HG03097 (cell line): ENCODE data around the gene ANKRD33B.
A peak's percentile ranks its signal among the peaks of the same experiment; 100 is the strongest.
"Not testable (repeated sequence)": the region's sequence is repeated elsewhere in the genome, so short reads cannot be mapped to it uniquely, and the experiment has no call there.

Experiments used
- ATAC-seq: cut with Tn5 transposase; IDR thresholded peaks from one replicate; pipeline ENCODE4 v1.9.1; 2021; ENCODE audit not compliant: unreplicated experiment, low FRiP score

Gene ANKRD33B

DNA sequence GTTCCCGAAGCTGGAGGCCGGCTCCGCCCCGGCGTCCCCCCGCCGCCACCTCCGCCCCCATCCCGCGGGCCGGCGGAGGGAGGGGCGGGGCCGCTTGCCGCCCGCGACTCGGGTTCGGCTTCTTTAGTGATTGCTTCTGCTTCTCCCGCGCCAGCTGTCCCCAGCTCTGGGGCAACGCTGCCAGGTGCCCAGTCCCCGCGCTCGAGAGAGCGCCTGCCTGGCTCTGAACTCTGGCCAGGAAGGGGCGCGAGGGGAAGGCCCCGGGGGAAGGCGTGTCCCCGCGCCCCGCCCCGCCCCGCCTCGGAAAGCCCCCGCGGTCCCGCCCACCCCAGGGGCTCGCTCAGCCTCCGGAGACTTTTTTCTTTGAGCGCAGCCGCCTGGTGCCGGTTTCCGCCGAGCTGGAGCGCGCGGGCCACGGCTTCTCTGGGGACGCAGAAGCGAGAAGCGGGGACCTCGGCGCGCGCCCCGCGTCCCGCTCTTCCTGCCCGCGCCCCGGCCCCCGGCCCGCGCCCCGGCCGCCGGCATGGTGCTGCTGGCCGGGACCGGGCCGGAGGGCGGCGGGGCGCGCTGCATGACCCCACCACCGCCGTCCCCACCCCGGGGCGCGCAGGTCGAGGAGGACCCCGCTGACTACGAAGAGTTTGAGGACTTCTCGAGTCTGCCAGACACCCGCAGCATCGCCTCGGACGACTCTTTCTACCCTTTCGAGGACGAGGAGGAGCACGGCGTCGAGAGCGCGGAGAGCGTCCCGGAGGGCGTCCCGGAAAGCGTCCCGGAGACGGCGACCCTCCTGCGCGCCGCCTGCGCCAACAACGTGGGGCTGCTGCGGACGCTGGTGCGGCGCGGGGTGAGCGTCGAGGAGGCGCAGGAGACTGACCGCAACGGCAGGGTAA, at the start of gene ANKRD33B:
Gene ANKRD33B, plus strand, starts transcription at position 126 of the 893 bp plus-strand sequence. Its CDS starts 398 bp downstream, at position 524.
- ATAC-seq = peak; percentile 57

DNA sequence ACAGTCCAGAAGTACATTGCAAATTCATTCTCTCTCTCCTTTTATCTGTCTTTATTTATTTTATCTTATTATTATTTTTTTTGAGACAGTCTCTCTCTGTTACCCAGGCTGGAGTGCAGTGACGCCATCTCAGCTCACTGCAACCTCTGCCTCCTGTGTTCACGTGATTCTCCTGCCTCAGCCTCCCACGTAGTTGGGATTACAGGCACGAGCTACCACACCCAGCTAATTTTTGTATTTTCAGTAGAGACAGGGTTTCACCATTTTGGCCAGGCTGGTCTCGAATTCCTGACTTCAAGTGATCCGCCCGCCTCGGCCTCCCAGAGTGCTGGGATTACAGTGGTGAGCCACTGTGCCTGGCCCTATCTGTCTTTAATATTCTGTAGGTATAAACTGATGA, 49.3 kb upstream of the ANKRD33B start:
- not testable (repeated sequence) for ATAC-seq

DNA sequence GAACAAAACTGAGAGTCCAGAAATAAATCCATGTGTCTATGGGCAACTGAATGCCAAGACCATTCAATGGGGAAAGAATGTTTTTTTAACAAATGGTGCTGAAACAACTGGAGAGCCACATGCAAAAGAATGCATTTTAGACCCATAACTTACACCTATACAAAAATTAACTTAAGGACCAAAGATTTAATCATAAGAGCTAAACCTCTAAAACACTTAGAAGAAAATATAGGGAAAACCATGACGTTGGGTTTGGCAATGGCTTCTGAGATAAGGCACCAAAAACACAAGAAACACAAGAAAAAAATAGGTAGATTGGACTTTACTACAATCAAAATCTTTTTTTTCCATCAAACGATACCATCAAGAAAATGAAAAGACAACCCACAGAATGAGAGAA, 48.4 kb upstream of the ANKRD33B start:
- no peak for ATAC-seq

DNA sequence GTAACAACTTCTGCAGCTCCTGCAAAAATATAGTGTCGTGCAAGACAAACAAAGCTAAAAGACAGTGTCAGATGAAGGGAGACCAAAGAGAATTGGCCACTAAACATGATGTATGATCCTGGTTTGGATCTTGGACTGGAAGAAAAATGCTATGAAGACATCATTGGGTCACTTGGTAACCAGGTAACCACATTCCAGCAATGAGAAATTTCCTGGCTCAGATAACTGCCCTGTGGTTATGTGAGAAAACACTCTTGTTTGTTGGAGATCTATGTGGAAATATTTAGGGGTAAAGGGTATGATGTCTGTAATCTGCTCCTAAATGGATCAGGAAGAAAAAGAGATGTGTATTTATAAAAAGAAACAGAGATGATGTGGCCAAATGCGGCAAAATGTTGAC, 45.5 kb upstream of the ANKRD33B start:
- no peak for ATAC-seq

DNA sequence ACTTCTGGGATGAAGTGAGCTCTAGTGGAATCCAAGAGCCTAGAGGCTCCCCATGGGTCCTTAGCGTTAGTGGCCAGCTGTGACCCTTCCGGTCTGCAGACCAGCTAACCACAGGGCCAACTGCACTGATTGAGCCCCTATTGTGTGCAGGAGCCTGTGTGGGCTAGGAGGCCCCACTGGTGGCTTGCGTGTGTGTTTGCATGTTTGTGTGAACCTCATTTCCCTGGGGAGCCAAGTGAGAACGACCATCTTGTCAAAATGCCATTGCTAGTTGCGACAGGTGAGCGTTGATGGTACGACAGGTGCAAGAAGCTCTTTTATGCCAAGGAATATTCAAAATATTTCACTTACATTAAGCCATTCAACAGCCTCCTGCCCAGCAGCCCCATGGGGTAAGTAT, 44.1 kb upstream of the ANKRD33B start:
- no peak for ATAC-seq

DNA sequence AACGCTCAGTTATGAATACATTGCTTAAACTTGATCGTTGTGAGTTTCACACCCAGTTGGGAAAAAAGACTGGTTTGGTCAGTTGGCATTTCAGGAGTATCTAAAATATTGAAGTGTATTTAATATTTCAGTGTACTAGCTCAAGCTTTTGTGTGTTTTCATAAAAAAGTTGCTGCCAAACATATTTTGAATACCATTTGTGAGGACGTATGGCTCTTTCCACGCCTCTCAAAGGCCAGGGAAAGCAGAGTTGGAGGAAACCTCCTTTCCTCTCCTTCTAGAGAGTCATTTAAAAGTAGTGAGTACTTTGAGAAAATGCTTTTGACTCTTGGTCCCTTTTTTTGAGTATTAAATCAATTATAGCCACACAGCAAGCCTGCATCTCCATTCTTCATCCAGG, 43.2 kb upstream of the ANKRD33B start:
- ATAC-seq = no peak

DNA sequence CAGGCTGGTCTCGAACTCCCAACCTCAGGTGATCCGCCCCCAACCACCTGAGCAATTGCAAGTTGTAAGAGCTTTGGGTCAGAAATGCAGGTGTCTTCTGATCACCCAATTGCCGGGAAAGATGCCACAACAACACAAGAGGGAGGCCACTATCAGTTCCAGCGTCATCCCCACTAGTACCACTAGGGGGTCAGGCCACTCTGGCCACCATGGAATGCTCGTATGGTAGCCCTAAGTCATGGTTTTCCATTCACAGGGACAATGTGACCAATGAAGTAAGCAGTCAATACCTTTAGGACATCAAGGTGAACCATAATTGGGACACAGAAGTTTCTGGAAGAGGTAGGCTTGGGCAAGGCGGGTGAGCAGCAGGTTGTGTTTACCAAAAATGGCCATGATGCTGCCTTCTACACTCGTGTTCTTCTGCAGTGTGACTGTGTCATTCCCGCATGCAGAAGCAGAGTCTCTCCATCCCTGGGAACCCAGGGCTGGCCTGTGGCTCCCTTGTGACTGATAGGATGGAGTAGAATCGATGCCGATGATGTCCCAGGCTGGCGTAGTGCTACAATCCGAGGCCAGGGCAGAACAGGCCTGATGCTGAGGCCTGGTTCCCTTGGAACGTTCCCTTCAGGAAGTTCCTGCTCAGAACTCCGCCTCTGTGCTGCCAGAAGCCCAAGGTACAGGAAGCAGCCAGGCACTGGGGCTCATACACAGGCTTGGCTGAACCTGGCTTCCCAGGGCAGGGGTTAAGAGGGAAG, 42.2 kb upstream of the ANKRD33B start:
- ATAC-seq = no peak

DNA sequence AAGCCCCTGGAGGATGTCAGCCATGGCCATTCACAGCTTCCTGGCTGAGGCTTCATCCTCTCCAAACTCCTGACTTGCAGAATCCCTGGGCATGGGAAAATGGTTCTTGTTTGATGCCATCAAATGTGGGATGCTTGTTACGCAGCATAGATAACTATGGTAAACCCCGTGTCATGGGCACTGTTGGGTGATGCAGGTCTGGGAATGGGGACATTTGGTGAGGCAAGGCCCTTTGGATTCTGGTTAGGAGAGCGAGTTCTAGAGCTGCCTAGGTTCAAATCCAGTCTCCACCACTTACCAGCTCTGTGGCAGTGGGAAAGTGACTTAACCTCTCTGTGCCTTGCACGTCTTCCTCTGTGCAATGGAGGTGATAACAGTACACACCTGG, 41.7 kb upstream of the ANKRD33B start:
- no peak for ATAC-seq

DNA sequence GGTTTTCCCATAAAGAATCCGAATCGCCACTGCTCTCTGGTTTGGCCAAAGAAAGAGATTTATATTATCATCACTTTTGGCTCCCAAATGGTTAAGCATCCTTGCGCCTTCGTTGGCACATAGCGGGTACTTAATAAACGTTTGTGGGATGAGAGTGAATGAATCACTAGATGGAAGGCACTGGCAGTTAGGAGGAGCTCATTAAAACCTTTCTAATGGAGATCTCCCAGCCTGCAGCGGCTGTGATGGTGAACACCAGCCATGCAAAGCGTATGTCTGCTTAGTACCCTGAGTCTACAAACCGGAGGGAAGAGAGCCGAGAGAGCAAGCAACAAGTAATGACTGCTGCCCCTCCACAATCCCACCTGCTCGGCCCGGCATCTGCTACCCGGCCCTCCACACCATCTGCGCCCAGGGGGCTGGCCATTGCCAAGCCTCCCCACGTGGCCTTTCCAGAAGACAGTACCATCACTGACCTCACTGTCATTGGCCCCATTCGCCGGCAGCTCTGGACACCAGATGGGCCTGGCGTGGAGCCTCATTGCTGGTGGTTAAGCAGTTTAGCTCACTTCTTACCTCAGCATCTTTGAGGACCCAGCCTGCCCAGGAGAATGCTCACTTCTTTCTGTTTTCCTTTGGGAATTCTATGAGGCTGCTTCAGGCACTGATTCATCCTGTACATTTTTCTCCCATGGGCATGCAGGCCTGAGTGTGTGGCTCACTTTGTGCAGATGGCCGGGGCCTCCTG, 39.3 kb upstream of the ANKRD33B start:
- ATAC-seq = no peak

DNA sequence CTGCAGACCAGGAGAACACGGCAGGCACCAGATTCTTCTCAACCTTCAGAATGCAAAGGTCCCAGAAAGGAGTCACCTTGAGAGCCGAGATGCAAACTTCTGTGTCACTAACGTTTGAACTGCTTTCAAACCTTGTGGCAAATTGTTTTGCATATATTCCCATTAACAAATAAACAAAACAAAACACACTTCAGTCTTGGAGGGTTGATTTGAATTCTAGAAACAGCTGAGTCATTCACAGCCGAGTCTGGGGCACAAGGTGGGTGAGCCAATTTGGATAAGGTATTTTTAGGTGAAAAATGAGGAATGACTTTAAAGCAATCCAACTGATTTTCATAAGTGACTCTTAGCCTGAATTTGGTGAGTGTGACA, 38.8 kb upstream of the ANKRD33B start:
- ATAC-seq = no peak

DNA sequence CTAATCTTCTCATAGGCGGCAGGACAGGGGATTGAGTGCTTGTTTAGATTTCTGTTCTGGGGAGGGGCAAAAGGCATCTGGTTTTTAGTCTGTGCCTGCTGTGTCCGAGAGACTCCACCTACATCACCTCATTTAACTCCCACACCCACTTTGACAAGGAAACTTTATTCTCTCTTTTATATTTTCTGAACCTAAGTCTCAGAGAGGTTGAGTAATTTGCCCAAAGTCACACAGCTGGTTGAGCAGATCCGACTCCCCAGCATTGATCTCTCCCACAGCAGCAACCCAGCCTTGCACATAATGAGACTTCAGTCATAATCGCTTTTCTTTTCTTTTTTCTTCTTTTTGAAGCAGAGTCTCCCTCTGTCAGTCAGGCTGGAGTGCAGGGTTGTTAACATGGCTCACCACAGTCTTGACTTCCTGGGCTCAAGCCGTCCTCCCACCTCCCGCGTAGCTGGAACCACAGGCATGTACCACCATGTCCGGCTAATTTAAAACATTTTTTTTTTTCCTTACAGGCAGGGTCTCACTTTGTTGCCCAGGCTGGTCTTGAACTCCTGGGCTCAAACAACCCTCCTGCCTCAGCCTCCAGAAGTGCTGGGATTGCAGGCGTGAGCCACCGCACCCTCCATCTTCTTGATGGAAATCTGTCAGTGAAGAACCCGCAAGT, 36.5 kb upstream of the ANKRD33B start:
- ATAC-seq = no peak

DNA sequence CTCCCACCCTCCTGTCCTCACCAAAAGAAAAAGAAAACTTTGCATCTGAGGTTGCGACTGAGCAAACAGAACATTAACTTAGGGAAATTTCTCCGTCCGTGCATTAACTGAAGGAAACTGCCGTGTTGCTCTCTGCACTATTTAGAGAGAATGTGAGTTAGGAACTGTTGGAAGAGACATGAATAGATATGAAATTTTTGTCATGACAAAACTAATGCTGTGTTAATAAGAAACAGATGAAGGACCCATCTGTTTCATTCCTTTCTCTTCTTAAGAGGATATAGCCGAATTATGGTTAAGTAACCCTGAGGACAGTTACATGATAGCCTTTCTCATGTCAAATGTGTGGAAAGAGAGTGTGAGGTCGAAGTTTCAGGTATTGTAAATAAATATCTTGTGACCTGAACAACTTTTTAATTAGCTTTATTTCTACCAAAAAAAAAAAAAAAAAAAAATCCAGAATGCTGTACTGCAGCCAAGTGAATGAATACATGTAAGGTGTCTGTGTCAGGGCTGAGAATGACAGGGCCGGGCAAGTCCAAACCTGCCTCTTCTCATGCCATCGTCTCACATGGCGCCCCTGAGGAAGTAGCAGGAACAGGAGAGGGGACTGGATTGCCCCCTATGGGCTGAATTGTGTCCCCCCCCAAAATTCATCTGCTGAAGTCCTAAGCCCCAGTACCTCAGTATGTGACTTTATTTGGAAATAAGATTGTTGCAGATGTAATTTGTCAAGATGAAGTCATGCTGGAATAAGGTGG, 35.6 kb upstream of the ANKRD33B start:
- no peak for ATAC-seq

DNA sequence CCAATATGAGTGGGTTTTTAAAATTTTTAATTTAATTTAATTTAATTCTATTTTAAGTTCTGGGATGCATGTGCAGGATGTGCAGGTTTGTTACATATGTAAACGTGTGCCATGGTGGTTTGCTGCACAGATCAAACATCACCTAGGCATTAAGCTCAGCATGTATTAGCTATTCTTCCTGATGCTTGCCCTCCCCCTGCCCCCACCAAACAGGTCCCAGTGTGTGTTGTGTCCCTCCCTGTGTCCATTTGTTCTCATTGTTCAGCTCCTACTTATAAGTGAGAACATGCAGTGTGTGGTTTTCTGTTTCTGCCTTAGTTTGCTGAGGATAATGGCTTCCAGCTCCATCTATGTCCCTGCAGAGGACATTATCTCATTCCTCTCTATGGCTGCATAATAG, 35.0 kb upstream of the ANKRD33B start:
- no peak for ATAC-seq

DNA sequence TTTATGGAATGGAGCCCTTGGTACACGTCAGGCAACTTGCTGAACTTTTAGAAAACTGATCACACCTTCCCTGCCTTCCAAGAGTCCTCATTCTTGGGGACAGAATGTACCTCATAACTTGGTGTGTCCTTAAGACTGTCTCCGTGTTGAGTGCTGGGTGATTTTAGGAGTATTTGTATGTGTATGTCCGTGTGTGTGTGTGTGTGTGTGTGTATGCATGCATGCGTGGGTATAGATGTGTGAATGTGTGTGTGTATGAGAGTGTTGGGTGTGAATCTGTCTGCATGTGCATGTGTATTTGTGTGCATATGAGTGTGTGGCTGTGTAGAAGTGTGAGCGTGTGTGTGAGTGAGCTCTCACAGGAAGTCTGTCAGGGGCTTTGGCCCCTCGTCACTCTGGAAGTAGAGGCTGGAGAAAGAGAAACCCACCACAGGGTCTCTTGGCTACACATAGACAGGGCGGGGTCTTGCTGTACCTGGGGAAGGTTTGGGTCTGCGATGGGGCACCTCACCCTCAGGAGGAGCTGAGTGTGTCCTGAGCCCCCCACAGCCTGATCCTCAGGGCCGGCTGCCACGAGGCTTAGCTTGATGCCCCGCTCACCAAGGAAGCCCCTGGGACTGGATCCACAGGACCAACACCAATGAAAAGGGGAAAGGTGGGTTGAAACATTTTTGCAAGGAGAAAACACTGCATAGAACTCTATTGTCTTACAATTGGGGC, 33.1 kb upstream of the ANKRD33B start:
- ATAC-seq = no peak

DNA sequence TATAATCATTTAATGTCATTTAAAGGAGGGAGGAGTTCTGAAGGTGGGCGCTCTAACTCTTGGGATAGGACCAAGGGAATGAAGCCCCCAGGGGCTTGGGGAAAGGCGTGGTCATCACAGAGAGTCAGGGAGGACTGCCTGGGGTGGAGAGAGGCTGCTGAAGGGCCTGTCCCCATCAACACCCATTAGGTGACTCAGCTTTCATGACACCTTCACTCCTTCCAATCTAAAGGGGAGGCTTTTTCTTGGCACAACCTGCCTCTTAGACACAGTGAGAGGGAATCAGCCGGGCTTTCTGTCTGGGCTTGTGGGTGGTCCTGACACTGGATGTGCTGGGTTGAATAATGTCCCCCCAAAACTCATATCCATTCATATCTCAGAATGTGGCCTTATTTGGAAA, 31.4 kb upstream of the ANKRD33B start:
- no peak for ATAC-seq

DNA sequence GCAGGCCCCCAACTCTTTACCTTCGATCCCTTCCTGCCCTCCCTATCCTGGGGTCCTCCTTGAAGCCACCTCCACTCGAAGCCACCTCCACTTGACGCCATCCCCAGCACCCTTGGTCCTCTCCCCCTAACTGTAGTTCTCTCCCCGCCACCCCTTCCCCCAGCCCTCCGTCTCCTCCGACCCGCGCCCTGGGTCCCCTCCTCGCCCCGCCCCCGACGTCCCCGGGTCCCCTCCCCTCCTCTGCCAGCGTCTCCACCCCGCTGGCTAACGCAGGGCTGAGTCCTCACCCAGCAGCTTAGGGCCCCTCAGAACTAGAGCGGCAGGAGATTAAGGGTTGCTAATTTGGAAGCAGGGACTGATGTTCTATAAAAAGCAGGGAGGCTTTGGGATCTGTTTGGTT, 30.6 kb upstream of the ANKRD33B start:
- no peak for ATAC-seq

DNA sequence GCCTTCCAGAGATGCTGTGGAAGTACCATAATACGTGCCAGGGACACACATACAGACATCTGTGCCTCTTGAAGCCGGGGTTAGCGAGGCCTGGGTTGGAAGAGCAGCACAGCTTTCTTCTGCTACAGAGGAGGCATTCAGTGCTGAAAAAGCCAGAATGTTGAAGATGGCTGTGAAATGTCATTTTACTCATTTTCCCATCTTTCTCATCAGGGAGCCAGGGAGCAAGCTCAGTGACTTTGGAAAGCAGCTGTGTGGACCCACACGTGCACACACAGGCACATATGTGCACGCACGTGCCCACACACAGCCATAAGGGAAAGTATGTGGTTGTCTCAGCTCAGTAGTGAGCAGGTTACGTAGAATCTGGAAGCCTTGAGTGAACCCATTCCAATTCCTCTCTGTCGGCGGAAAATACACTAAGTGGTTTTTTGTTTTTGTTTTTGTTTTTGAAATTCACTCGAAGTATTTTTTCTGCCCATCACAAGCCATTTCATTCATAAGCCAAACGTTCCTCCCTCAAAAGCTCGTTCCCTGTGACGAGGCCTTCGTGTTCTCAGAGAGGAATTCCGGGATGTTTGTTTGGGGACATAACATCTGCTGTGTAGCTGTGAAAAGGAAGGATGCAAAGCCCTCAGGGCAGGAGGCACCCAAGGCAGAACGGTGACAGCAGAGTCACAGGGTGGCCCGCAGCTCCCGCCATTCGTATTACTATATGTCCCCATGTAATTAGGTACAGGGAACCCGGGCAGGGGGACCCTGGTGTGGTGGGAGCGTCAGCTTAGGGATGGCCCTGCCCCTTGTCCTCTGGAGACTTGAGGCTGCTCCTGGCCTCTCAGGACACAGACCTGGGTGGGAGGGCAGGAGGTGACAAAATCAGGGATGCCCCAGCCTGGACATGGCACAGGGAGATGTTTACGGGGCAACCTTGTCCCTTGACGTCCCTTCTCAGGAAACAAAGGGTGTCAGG, 29.0 kb upstream of the ANKRD33B start:
- ATAC-seq = no peak

DNA sequence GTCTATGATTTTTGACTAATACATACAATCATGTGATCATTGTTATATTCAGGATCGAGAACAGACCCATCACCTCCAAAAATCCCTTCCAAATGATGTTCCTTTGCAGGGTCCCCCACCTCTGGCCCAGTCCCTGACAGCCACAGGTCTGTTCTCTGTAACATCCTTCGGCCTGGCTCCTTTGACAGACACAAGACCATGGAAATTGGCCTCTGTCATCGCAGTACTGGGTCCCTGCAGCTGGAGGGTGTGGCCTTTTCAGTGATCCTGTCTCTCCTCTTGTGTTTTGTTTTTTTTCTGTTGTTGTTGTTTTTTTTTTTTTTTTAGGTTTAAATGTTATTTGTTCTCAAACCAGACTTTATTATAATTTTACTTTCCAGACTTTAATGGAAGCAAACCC, 27.4 kb upstream of the ANKRD33B start:
- ATAC-seq = no peak
